ENCODE results near the gene B4GAT1. TPM values are rescaled to one million over a fixed set of nuclear protein-coding genes. Genes with fewer than 3 reads are reported as not detected.

B4GAT1 gene
- total and polyA plus RNA-seq, 2 of the 13 experiments (the other 11 are each of a cell fraction or from before 2014, with no cell fraction given): 40.4 to 109 TPM

- no peak for TF ChIP-seq ATF7-NPFF (CRISPR knock-in tag; IDR thresholded peaks at IDR 0.05; ENCODE audit: low read depth)
- TF ChIP-seq FLYWCH1 (CRISPR knock-in tag; IDR thresholded peaks at IDR 0.05): 0 out of 2 replicates have a peak, but pooled peaks have one; percentile 34
- no peak for TF ChIP-seq NCOA5 (CRISPR knock-in tag; IDR thresholded peaks at IDR 0.05)
- peak in 1 of 2 experiments; percentile 72; a peak in 2 of 4 replicates for TF ChIP-seq KLF16 (CRISPR knock-in tag; IDR thresholded peaks at IDR 0.05)
- TF ChIP-seq GZF1 (CRISPR knock-in tag; IDR thresholded peaks at IDR 0.05): peak; percentile 68; the same call in 1 of the 2 replicates
- 0 out of 2 replicates have a peak, but pooled peaks have one; percentile 35 for TF ChIP-seq ZFP36L2 (CRISPR knock-in tag; IDR thresholded peaks at IDR 0.05)
- no peak for TF ChIP-seq ZNF614 (CRISPR knock-in tag; IDR thresholded peaks at IDR 0.05; ENCODE audit: borderline replicate concordance)
- TF ChIP-seq THAP7 (CRISPR knock-in tag; IDR thresholded peaks at IDR 0.05): no peak
- TF ChIP-seq ZNF850 (CRISPR knock-in tag; conservative IDR thresholded peaks at IDR 0.05): no peak
- peak; percentile 67 for TF ChIP-seq SALL1 (CRISPR knock-in tag; IDR thresholded peaks at IDR 0.05)
- no peak for TF ChIP-seq SKI (IDR thresholded peaks at IDR 0.05; ENCODE audit: partially characterized antibody)
- peak; percentile 77 for TF ChIP-seq YY1 (IDR thresholded peaks at IDR 0.05; ENCODE audit: insufficient read depth, insufficient replicate concordance, low read depth, low read length)
- no peak for TF ChIP-seq SIX1 (CRISPR knock-in tag; IDR thresholded peaks at IDR 0.05; ENCODE audit: borderline replicate concordance)
- TF ChIP-seq ZNF543 (CRISPR knock-in tag; IDR thresholded peaks at IDR 0.05): peak; percentile 74
- peak; percentile 85 for TF ChIP-seq RFX3 (CRISPR knock-in tag; IDR thresholded peaks at IDR 0.05)
- TF ChIP-seq SMAD1 (CRISPR knock-in tag; IDR thresholded peaks at IDR 0.05; ENCODE audit: borderline replicate concordance, low read depth): peak; percentile 87; the same call in 1 of the 2 replicates
- no peak for TF ChIP-seq ATAD3A (CRISPR knock-in tag; IDR thresholded peaks at IDR 0.05)
- no peak for TF ChIP-seq ZNF3 (CRISPR knock-in tag; IDR thresholded peaks at IDR 0.05)
- peak; percentile 40; the same call in 1 of the 2 replicates for TF ChIP-seq ZNF501 (CRISPR knock-in tag; IDR thresholded peaks at IDR 0.05)
- no peak for TF ChIP-seq ZNF446 (CRISPR knock-in tag; IDR thresholded peaks at IDR 0.05)
- TF ChIP-seq POLR2AphosphoS2 (IDR thresholded peaks at IDR 0.05; ENCODE audit: low read depth, low read length): no peak
- no peak for TF ChIP-seq ZNF207 (IDR thresholded peaks at IDR 0.05; ENCODE audit: borderline replicate concordance)
- no peak for TF ChIP-seq DZIP1 (CRISPR knock-in tag; IDR thresholded peaks at IDR 0.05)
- TF ChIP-seq ZNF670 (CRISPR knock-in tag; IDR thresholded peaks at IDR 0.05; ENCODE audit: borderline replicate concordance): no peak
- no peak for TF ChIP-seq ZNF281 (CRISPR knock-in tag; IDR thresholded peaks at IDR 0.05; ENCODE audit: borderline replicate concordance)
Measured at GRCh38 chr11:66344550-66345315, 2.7 kb downstream of the B4GAT1 start, which contains the start of gene BRMS1 (continued).
